D721Med (cell line): ENCODE data around the gene USH2A.

Source experiments
- DNase-seq: peaks from one replicate; pipeline ENCODE4 v3.0.0; 2011; ENCODE audit warnings: low spot score; ENCODE audit not compliant: insufficient read length
- FAIRE-seq: peaks from 2 replicates; lab custom pipeline; 2011; peaks lifted over from hg19 to GRCh38; lab: Jason Lieb, UNC
- TF ChIP-seq, protein P1 (sequence below): IDR thresholded peaks from 2 replicates; pipeline ENCODE4 v1.5.1; 2012; ENCODE audit warnings: mild to moderate bottlenecking, control low read depth; ENCODE audit not compliant: insufficient read depth; ENCODE audit errors: missing control alignments

Gene USH2A

DNA sequence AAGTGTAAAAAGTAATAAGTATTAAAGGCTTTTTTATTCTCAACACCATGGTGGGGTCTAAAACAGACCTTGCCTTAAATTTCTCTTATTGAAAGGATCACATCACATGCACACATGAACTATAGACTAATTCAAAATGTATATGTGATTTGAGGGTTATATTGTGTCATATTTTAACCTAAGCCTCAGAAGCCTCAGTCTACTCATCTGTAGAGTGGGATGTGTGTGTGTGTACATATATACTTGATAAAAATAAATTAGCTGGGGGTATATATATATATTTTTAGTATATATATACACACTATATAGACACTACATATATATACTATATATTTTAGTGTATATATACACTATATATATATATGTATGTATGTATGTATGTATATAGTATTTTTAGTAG, 797.3 kb downstream of the USH2A start:
- FAIRE-seq (no peak), DNase-seq (no peak)
- TF ChIP-seq, protein P1, sequence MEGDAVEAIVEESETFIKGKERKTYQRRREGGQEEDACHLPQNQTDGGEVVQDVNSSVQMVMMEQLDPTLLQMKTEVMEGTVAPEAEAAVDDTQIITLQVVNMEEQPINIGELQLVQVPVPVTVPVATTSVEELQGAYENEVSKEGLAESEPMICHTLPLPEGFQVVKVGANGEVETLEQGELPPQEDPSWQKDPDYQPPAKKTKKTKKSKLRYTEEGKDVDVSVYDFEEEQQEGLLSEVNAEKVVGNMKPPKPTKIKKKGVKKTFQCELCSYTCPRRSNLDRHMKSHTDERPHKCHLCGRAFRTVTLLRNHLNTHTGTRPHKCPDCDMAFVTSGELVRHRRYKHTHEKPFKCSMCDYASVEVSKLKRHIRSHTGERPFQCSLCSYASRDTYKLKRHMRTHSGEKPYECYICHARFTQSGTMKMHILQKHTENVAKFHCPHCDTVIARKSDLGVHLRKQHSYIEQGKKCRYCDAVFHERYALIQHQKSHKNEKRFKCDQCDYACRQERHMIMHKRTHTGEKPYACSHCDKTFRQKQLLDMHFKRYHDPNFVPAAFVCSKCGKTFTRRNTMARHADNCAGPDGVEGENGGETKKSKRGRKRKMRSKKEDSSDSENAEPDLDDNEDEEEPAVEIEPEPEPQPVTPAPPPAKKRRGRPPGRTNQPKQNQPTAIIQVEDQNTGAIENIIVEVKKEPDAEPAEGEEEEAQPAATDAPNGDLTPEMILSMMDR, result no peak

DNA sequence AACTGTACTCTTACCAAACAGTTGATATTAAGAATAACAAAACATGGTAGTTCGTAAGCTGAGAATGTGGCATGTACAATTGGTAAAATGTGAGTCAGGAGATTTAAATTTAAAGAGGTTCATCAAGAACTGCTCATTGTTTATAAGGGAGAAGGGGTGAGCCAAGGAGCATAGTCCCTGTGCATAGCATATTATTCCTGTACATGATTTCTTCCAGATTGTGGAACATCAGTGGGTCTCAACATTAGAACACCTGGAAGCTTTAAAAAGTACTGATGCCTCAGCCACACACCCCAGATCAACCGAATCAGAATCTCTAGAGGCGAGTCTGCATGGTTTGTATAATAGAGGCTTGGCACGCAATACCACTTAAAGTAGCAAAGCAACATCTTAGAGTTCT, 800.1 kb downstream of the USH2A start:
- FAIRE-seq, result no peak
- DNase-seq, result no peak
- TF ChIP-seq, protein P1, result no peak

DNA sequence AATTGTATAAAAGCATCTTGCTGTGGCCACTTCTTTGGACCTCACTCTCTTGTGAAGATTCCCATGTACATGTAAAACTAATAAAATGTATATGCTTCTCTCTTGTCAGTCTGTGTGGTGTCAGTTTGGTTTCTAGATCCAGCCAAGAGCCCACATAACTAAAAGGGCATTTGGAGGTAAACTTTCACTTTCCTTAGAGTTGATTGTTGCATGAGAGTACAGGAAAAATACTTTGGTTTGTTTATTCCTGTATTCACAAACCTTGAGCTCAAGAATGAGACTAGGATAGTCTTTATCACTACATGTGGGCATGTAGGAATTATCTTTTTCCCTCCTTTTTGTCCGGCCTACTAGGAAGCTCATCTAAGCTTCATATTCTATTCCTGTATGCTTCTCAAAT, 805.3 kb downstream of the USH2A start:
- TF ChIP-seq, protein P1, result no peak
- peak; percentile 35 for FAIRE-seq
- DNase-seq, result no peak

DNA sequence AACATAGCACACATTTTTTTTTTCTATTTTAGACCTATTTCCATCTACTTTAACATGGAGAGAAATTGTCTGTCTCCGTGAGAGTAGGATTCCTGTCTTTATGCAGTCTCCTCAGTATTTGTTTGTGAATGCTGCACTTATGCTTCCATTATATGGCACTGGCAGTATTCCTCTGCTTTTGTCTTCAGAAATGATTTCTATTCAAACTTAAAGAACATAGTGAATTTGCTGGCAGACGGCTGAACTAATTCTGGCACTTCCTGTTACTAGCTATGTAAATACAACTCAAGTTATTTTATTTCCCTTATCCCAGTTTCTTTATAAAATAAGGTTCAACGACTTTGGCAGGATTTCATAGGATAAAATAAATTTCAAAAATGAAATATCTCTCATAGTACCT, 810.9 kb downstream of the USH2A start:
- DNase-seq (no peak), FAIRE-seq (peak; percentile 21)
- TF ChIP-seq, protein P1, result no peak

DNA sequence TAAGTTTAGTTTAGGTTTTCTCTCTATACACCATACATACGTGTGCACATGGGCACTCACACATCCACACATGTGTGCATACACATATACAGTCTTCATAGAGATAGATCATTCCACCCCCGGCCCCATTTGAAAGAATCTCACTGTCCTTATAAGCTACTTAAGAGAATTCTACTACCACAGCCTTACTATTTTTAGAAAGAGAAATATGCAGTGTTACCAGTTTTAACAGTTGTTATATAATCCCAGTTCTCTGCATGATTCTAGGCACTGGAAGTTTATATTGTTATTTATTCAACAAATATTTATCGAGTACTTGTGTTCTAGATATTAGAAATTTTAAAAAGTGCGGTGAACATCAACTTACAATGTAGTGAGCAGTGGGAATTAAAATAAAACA, 814.6 kb downstream of the USH2A start:
- DNase-seq (no peak), FAIRE-seq (peak; percentile 87)
- TF ChIP-seq, protein P1, result no peak

DNA sequence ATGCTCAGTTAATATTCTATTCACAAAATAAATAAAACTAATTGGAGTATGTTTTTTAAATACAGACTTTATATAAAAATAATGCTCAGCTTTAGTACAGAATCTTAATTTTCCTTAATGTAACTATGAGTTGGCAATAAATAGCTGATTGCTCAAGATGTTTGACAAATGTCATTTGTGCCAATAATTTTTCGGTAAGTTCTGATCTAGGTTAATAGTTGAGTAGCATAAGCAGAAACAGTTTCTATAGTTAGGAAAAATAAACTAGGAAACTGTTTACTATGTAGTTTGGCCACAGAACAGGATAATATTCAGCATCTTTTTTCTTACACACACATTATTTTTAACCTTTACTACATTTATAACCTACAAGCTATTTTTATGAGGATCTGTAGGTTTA, 815.8 kb downstream of the USH2A start:
- TF ChIP-seq, protein P1, result no peak
- DNase-seq, result no peak
- FAIRE-seq, result no peak

DNA sequence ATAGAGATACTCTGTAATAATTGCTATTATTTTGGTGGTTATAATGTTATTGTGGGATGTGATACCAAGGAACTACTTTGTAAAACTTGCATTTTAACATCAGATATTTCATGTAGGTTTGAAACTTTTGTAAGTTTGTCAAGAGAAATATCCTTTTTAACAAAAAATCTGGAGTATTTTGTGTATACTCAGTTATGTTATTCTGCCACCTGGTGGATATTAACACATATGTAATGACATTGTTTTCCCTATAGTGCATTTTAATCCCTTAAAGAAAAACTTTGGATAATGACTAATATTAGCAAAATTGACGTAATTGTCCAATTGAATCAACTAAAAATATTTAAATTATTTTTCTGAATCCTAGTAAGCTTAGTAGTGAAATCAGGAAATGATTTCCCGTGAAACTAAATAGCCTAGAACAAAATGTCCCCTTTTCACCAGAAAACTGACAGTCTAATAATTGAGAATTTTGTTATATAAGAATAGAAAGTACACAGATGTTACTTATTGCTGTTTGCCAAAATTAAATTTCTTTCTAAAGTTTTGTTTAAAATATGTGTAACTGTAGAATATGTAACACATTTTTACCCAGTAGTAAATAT, 816.6 kb downstream of the USH2A start:
- FAIRE-seq, result peak; percentile 97
- no peak for DNase-seq
- TF ChIP-seq, protein P1, result peak; percentile 50
